NCI-H510A treated with DMSO at 0.1 percent for 48 hours (cell line): ENCODE results near the gene PNMT.

Experiments used
- DNase-seq: peaks from one replicate; lab custom pipeline; 2025; lab: John Stamatoyannopoulos, UW

PNMT gene

DNA sequence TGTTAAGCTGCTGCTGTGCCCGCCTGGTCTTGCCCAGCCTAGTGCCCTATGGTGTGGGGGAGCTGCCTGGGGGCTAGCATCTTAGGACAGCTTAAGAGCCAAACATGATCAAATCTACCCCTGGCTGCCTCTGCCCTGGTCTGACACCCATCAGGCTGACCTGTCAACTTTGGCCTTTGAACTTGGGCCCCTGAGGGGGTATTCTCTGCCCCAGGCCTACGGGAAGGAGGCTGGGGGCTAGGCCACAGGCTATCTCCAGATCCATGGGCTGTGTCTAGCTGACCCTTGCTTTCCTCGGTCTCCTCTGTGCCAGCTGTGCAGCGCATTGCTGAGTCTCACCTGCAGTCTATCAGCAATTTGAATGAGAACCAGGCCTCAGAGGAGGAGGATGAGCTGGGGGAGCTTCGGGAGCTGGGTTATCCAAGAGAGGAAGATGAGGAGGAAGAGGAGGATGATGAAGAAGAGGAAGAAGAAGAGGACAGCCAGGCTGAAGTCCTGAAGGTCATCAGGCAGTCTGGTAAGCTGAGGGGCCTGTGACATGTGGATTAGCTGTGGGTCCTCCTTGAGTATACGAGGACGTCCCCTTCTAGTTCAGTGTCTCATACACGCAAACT lies 34.6 kb upstream of the PNMT start:
- DNase-seq, result no peak

DNA sequence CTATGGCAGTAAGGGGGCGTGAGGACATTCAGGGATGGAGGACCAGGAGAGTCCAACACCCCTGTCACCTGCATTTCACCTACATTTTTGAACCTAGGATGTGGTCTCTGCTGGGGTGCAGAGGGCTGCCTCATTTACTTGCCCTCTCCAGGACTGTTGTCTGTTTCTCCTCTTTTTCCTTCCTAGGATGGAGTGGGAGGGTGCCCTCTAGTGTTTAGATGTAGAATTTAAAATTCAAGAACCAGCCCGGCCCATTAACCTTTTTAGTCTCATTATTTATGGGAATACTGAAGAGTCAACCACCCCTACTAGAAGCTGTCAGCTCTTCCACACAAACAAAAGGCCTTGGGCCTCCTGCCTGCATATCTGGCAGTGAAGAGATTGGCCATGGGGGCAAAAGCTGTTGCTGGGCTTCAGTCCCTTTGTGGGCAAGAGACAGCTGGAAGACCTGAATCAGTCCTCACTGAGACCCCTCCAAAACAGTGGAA lies 33.8 kb upstream of the PNMT start:
- DNase-seq, result peak; percentile 58

DNA sequence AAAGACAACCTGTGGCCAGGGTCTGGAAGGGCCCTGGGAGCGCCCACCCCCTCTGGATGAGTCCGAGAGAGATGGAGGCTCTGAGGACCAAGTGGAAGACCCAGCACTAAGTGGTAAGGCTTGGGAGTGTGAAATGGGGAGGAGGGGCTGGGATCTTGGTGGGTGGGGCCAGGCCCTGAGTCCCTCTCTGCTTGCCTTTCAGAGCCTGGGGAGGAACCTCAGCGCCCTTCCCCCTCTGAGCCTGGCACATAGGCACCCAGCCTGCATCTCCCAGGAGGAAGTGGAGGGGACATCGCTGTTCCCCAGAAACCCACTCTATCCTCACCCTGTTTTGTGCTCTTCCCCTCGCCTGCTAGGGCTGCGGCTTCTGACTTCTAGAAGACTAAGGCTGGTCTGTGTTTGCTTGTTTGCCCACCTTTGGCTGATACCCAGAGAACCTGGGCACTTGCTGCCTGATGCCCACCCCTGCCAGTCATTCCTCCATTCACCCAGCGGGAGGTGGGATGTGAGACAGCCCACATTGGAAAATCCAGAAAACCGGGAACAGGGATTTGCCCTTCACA lies 32.6 kb upstream of the PNMT start:
- DNase-seq, result no peak

DNA sequence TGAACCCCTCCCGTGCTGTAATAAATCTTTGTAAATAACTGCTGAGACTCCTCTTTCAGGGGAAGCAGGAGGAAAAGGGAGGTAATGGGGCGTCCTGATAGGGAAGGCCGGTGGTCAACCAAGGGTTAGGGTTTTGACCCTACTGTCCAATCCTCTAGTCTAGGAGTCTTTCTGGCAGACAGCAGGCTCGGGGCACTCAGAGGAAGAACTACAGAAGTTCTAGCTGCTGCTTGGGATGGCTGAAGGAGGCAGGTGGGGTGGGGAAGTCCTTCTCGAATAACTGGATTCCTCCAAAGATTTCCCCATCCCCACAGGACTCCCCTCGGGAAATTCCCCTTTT lies 31.7 kb upstream of the PNMT start:
- DNase-seq, result no peak

DNA sequence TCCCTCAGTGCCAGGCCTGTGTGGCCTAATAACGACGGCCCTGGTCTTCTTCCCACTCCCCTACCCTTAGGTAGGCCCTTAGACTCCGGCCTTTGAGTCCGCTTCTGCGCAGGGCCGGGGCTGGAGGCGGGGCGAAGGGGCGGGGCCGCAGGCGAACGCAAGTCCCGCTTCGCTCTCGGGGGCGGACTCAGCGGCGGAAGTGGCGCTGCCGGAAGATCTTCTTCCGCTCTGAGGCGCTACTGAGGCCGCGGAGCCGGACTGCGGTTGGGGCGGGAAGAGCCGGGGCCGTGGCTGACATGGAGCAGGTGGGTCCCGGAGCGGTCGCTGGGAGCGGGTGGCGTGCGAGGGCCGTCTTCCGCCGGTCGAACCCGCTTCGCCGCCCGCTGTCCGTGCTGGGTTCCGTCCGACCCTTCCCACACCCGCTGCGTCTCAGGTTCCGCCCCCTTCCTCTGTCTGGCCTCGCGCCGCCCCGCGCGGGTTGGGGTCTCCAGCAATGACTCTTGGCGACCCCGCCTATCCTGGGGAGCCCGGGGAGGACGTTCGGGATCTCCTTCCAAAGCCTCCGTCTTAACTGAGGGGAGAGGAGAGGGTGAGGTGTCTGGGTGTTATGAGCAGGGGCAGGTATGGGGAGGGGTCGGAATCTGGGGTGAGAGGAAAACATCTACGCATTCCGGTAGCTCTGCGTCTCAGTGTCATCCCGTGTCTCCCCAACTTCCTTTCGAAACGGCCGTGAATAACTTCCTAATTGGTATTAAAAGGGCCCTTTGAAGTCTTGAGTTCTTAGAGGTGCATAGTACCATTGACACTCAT lies 31.1 kb upstream of the PNMT start, which contains the start of gene STARD3:
TSS of gene STARD3 (plus strand) at position 218 of the 810 bp plus-strand sequence. CDS start 16,388 bp downstream, outside the sequence.
- DNase-seq, result peak; percentile 66

DNA sequence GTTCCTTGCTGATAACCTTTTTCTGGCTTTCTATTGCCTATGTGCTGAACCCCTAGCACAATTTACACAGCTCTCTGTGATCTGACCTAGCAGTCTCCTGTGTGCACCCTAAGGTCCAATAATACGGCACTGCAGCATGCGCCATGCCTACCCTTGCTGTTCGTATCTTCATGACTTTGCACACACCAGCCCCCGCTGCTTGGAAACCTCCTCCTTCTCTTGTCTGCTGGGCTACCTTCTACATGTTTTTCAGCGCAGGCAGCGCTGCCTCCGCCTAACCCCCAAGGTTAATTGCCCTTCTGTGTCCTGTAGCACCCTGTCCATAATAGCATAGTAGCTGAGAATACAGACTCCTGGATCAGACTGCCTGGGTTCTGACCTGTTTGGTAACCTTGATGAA lies 29.9 kb upstream of the PNMT start:
- DNase-seq, result no peak

DNA sequence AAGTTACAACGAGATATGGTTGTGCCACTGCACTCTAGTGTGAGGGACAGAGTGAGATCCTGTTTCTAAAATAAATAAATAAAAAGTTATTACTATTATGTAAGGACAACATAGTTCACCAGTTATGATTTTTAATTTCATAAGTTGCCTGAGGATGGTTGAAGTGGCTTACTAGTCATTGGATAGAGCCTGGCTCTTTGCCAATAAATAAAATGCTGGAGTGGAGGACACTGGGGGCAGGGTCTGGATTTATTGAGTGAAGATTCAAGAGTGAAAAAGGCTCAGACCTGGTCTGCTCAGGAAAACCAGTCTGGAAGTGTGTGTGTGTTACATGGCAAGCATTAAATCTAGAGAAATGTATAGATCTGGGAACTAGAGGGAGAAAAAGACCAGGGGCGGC lies 29.2 kb upstream of the PNMT start:
- no peak for DNase-seq

DNA sequence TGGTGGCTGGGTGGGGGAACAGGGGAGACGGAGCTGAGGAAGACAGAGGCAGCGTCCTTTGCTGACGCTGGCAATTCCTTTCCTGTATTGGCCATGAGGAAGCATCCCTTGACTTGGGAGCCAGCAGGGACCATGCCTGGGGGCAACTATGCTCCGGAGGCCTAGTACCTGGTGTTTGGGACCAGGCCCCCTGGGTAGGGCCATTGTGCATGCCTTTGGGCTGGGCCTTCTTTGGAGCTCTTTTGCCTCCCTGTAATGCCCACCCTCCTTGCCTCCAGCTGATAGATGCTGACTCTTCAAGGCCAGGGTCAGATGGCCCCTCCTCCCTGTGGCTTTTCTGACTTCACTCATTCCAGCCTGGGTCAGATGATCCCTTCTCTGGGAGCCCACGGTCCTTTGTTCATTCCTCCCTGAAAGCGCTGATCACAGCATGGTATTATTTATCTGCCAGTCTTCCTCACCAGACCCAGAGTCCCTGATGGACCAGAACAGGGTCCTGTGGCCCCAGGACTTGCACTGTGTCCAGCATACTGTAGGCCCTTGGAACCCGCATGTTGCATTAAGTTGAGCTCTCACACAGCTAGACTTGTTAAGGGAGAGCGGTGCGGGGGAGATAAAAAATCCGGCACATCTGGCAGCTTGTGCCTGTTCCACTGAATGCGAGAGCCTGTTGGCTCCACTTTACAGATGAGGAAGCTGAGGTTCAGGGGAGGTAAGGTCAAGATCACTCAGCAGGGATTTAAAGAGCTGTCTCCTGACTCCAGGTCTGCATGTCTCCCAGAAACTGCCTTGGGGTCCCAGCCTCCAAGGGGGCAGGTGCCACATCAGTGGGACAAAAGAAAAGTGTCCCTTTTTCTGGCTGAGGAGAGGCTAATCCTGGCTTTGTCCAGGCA lies 28.4 kb upstream of the PNMT start:
- DNase-seq, result no peak

DNA sequence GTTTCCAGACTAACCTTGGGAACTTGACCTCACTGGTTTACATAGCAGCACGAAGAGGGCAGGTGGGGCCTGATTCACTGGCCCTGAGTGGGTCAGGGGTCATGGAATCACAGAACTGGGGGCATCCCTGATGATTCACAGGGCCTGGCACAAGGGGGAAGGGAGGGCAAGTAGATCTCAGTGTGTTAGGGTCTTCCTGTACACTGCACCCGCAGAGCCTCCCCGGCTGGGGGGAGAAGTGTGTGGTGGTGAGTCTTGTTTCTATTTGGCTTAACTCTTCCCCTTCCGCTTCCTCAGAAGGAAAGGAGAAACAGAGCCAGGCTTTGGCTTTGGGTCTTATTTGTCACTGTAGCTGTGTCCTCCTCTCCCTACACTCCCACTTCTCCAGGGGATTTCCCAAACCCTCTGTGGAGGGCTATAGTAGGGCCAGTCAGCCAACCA lies 27.6 kb upstream of the PNMT start:
- DNase-seq, result no peak

DNA sequence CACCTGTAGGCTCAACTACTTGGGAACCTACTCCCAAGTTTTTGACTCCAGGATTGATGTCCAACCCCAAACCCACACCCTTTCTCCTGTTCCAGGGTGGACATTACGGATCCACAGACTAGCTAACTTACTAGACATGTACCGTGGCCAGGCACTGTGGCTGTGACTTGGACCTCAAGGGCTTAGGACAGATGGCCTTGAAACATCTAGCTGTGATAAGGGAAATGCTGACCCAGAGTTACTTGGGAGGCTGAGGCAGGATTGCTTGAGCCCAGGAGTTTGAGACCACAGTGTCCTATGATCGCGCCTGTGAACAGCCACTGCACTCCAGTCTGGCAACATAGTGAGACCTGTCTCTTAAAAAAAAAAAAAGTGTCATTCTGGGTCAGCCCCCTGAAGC lies 27.2 kb upstream of the PNMT start:
- no peak for DNase-seq

DNA sequence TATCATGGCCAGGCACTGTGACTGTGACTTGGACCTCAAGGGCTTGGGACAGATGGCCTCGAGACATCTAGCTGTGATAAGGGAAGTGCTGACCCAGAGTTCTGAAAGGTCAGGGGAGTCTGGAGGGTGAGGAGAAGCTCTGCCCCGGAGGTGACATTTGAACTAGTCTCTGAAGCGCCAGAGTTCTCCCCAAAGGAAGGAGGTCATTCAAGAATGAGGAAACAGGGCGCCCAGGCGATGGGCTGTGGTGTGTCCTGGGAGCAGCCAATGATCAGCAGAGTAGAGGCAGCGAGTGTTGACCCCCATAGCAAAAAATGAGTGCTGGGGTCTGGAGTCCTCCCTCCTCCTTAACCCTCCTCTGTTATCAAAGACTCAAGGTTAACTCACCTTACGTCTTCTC lies 26.4 kb upstream of the PNMT start:
- DNase-seq, result no peak

DNA sequence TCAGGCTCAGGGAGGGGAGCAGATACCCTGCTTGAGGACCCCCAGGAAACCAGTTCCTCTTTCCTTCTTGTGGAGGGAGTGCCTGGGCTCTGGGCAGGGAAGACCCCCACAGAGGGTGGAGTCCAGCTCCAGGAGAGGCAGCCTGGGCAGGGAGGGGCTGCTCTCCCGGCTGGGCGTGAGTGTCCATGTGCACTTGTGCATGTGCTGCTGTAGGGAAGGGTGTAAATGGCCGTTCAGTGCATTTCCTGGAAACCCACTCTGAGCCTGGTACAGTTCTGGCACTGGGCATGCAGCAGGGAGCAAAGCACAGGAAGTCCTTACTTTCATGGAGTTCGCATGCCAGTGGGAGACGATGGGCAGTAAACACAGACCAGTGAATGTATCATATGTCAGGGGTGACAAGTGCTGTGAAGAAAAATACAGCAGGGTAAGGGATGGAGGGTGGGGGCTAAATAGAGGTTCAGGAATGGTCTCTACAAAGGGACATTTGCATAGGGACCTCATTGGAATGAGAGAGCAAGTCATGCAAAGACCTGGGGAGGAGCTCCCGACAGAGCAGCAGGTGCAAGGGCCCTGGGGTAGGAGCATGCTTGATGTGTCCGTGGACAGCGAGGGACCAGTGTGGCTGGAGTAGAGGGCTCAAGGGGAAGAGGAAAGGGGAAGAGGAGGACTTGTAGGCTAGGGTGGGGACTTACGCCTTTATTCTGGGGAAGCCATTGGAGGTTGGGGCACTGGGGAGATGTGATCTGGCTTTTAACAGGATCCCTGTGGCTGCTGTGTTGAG lies 25.8 kb upstream of the PNMT start:
- DNase-seq, result no peak

DNA sequence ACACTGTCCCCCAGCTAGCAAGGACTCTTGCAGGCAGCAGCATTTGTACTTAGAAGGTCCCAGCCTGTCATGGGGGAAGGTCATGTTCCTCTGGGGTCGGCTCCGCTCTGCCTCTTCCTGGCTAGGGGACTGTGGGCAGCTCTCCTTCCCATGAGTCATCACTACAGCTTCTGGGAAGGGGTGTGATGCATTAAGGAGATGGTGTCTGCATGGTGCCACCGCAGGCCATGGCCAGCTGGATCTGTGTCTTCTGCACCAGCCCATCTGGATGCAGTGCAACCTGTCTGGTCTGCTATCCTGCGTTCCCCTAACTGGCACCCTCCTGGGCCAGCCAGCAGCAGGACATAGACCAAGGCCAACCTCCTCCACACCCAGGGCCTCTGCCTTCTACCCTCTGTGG lies 25.0 kb upstream of the PNMT start:
- DNase-seq, result no peak

DNA sequence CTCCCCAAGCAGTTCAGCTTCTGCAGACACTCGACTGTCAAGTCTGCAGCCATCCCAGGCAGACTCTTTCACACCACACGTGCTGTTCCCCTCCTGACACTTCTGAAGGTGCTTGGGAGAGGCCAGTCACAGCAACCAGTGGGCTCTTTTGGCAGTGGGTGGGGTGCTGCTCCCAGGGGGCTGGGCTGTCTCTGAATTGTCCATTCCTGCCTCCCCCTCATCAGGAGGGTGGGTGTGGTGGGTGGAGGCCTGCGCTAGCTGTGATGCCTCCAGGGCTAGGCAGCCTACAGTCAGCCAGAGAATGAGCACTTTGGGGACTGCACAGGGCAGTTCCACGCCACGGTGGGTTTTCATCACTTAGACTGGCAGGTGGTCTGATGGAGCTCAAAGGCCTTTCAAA lies 21.0 kb upstream of the PNMT start:
- DNase-seq, result no peak

DNA sequence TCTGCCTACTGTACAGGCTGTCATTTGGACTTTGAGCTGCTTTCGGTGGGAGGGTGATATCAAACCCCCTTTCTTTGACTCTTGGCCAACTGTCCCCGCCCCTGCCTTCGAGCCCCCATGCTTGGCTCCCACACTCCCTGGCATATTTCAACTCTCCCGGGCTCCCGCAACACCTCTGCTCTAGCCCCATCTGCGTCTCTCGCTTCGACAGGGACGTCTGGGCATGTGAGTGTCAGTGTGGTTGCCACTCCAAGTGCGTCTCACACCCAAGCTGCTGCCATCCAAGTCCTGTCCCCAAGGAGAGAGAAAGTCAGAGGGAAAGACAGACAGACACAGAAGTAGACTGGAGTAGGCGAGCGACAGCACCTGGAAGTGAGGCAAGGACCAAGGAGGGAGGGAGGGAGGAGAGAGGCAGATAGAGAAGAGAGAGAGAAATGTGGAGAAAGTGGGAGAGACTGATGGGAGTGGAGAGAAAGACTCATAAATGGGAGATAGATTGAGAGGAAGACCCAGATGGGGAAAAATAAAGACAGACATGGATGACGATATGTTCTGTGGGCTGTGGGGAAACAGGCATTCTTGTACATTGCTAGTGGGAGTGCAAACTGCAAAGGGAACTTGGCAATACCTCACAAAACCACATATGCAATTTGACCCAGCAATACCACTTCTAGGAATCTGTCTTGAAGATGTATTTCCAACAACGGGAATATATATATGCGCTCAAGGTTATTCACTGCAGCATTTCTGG lies 19.5 kb upstream of the PNMT start:
- DNase-seq, result no peak

DNA sequence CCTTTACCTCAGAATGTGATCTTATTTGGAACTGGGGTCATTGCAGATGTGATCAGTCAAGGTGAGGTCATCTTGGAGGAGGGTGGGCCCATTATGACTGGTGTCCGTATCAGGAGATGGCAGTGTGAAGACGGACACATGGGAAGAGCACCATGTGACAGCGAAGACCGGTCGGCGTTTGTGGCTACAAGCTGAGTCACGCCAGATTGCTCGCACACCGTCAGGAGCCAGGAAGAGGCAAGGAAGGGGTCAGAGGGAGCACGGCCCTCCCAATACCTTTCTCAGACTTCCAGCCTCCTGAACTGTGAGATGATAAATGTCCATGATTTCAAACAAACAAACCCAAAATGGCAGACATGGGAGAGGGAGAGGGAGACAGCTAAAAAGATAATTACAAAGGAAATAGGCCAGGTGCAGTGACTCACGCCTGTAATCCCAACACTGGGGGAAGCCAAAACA lies 18.1 kb upstream of the PNMT start:
- no peak for DNase-seq

DNA sequence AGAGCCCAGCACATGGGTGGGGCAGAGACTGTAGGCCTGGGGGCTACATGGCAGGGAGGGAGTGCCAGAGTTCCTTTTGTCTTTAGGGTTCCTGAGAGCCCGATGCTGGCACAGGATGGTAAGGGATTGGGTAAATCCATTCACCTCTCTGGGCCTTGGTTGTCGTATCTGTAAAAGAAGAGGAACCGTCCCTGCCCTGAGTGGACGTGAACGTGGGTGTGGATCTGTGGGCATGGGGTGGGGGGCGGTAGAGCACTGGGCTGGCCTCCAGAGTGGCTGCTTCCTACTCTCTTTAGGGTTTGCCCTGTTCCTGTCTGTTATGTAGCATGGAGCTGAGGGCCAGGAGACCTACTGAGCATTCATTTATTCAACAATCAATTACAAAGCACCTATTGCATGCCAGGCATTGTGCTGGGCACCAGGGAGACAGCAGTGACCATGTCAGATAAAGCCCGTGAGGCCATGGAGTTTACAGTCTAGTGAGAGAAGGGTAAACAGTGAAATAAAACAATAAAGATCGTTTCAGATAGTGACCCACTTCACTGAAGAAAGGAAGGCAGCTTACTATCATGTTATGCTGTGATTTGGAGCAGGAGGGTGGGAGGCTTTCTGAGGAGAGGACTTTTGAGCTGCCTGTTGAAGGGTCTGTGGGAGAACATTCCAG lies 16.2 kb upstream of the PNMT start:
- no peak for DNase-seq

DNA sequence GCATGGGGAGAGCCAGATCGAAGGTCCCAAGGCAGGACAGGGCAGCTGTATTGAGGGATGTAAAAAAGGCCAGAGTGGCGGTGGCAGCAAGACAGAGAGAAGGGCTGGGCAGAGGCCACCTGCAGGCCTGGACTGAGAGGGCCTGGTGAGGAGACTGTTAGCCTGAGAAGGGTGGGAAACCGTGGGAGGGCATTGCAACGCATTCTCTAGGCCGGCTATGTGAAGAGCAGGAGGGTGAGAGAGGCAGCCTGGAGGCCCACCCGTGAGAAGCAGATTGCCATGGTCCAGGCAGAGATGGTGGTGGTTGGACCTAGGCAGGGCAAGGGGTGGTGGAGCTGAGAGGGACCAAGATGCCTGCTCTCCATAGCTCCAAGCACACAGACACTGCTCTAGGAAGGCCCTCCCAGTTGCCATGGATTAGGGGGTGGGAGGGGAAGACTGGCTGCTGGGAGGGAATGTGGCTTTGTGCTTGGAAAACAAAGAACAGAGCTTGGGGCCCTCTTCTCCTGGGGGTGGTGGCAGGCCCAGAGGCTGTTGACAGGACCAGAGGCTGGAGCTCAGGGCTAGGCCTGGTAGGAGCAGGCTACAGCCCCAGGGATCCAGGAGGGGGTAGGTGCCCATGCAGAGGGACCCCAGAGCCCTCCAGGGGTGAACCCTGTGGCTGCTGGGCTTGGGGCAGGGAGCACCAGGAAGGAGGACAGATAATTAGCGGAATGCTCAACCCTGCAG lies 15.5 kb upstream of the PNMT start:
- no peak for DNase-seq

DNA sequence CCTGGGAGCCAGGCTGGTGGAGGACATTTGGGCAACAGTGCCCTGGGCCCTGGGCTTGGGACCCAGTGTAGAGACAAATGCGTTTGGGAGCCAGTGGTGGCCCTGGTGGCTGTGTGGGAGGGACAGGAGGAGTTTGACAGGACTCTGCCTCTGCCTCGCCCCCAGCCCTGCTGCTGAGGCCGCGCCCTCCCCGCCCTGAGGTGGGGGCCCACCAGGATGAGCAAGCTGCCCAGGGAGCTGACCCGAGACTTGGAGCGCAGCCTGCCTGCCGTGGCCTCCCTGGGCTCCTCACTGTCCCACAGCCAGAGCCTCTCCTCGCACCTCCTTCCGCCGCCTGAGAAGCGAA lies 15.0 kb upstream of the PNMT start:
- no peak for DNase-seq
